ENCODE data around the gene HLA-DQB1. TPM values are rescaled to one million over a fixed set of nuclear protein-coding genes. Genes with fewer than 3 reads are reported as not detected.
"Not testable (repeated sequence)": the region's sequence is repeated elsewhere in the genome, so short reads cannot be mapped to it uniquely, and the experiment has no call there.

HLA-DQB1 gene
- total RNA-seq, result 336 TPM
- polyA plus RNA-seq, result 458 TPM
- long read RNA-seq, donor 1, transcript HLA-DQB1-205 (5 exons, 1,642 nt), result major isoform, 10 of 11 reads
- long read RNA-seq, donor 1, partial matches to known transcripts, result 0 of 11 reads
- long read RNA-seq, donor 1, other reads (novel, unspliced or antisense), result 0 of 11 reads
- long read RNA-seq, donor 2, result 0 reads
- long read RNA-seq, donor 3, transcript HLA-DQB1-205 (5 exons, 1,642 nt), result major isoform, 160 of 374 reads
- long read RNA-seq, donor 3, partial matches to known transcripts, result 210 of 374 reads
- long read RNA-seq, donor 3, other reads (novel, unspliced or antisense), result 0 of 374 reads
- long read RNA-seq, donor 4, transcript HLA-DQB1-205 (5 exons, 1,642 nt), result major isoform, 45 of 102 reads
- long read RNA-seq, donor 4, partial matches to known transcripts, result 39 of 102 reads
- long read RNA-seq, donor 4, other reads (novel, unspliced or antisense), result 18 of 102 reads
- long read RNA-seq, donor 5, transcript HLA-DQB1-202 (4 exons, 1,501 nt), result minor isoform, 9 of 633 reads
- long read RNA-seq, donor 5, transcript HLA-DQB1-205 (5 exons, 1,642 nt), result major isoform, 254 of 633 reads
- long read RNA-seq, donor 5, partial matches to known transcripts, result 333 of 633 reads
- long read RNA-seq, donor 5, other reads (novel, unspliced or antisense), result 37 of 633 reads
- long read RNA-seq, donor 6, transcript HLA-DQB1-205 (5 exons, 1,642 nt), result major isoform, 80 of 210 reads
- long read RNA-seq, donor 6, partial matches to known transcripts, result 91 of 210 reads
- long read RNA-seq, donor 6, other reads (novel, unspliced or antisense), result 38 of 210 reads
- long read RNA-seq, donor 7, transcript HLA-DQB1-205 (5 exons, 1,642 nt), result major isoform, 116 of 297 reads
- long read RNA-seq, donor 7, partial matches to known transcripts, result 167 of 297 reads
- long read RNA-seq, donor 7, other reads (novel, unspliced or antisense), result 12 of 297 reads
- long read RNA-seq, donor 8, transcript HLA-DQB1-205 (5 exons, 1,642 nt), result major isoform, 46 of 328 reads
- long read RNA-seq, donor 8, partial matches to known transcripts, result 195 of 328 reads
- long read RNA-seq, donor 8, other reads (novel, unspliced or antisense), result 86 of 328 reads
- long read RNA-seq, donor 9, transcript HLA-DQB1-205 (5 exons, 1,642 nt), result major isoform, 39 of 57 reads
- long read RNA-seq, donor 9, partial matches to known transcripts, result 11 of 57 reads
- long read RNA-seq, donor 9, other reads (novel, unspliced or antisense), result 6 of 57 reads
- long read RNA-seq, donor 10, transcript HLA-DQB1-205 (5 exons, 1,642 nt), result major isoform, 85 of 212 reads
- long read RNA-seq, donor 10, partial matches to known transcripts, result 121 of 212 reads
- long read RNA-seq, donor 10, other reads (novel, unspliced or antisense), result 0 of 212 reads

- H3K27me3 ChIP-seq (ENCODE audit: control insufficient read depth in 2 of 2, insufficient read depth in 1 of 2, low read length in 1 of 2), result peaks cover 12 to 22% of the 10 kb centered on the region in 2 donors
- DNase-seq (ENCODE audit: low read depth in 6 of 9, low spot score in 9 of 9), result peak in 6 of 9 donors; percentile 32 to 76 (median 44)
- WGBS, result 7% methylated on average over 16 of the region's 16 CpGs
- H3K4me1 ChIP-seq (ENCODE audit: control insufficient read depth in 2 of 2, insufficient read depth in 2 of 2, low read length in 2 of 2), result peaks cover 0 to 9% of the 10 kb centered on the region in 2 donors
- peak within 1 kb of the TSS in 1 of 2 donors; percentile 43 for H3K4me3 ChIP-seq (ENCODE audit: low read length in 2 of 2)
- H3K9me3 ChIP-seq (ENCODE audit: control insufficient read depth in 2 of 2, insufficient read depth in 1 of 2, low read length in 1 of 2), result no peaks in the 10 kb centered on the region
- peak within 1 kb of the TSS; percentile 37 to 62 for H3K27ac ChIP-seq (ENCODE audit: low read depth in 1 of 2, low read length in 1 of 2)
- H3K36me3 ChIP-seq (ENCODE audit: control insufficient read depth in 2 of 2, insufficient read depth in 2 of 2, low read length in 1 of 2), result no peaks in the 10 kb centered on the region
Measured at GRCh38 chr6:32666420-32667300, at the start of gene HLA-DQB1. Gene HLA-DQB1, minus strand, starts transcription at chr6:32666657. Its CDS starts 50 bp downstream, at chr6:32666607.

GRCh38 chr6:32713241-32713640 is 46.8 kb upstream of the HLA-DQB1 start:
- Histone ChIP-seq H3K36me3 (ENCODE audit: control insufficient read depth in 2 of 2, insufficient read depth in 2 of 2, low read length in 1 of 2) (no peaks in the 10 kb centered on the region), H3K27me3 (ENCODE audit: control insufficient read depth in 2 of 2, insufficient read depth in 1 of 2, low read length in 1 of 2) (no peaks in the 10 kb centered on the region), H3K27ac (ENCODE audit: low read depth in 1 of 2, low read length in 1 of 2) (no peak overlapping the region), H3K4me3 (ENCODE audit: low read length in 2 of 2) (no peak overlapping the region), H3K9me3 (ENCODE audit: control insufficient read depth in 2 of 2, insufficient read depth in 1 of 2, low read length in 1 of 2) (no peaks in the 10 kb centered on the region), H3K4me1 (ENCODE audit: control insufficient read depth in 2 of 2, insufficient read depth in 2 of 2, low read length in 2 of 2) (no peaks in the 10 kb centered on the region)
- no peak for DNase-seq (ENCODE audit: low read depth in 6 of 9, low spot score in 9 of 9)

GRCh38 chr6:32709625-32710024 is 43.2 kb upstream of the HLA-DQB1 start:
- Histone ChIP-seq H3K4me3 (ENCODE audit: low read length in 2 of 2) (no peak overlapping the region), H3K9me3 (ENCODE audit: control insufficient read depth in 2 of 2, insufficient read depth in 1 of 2, low read length in 1 of 2) (no peaks in the 10 kb centered on the region), H3K36me3 (ENCODE audit: control insufficient read depth in 2 of 2, insufficient read depth in 2 of 2, low read length in 1 of 2) (no peaks in the 10 kb centered on the region), H3K4me1 (ENCODE audit: control insufficient read depth in 2 of 2, insufficient read depth in 2 of 2, low read length in 2 of 2) (no peaks in the 10 kb centered on the region), H3K27me3 (ENCODE audit: control insufficient read depth in 2 of 2, insufficient read depth in 1 of 2, low read length in 1 of 2) (no peaks in the 10 kb centered on the region), H3K27ac (ENCODE audit: low read depth in 1 of 2, low read length in 1 of 2) (no peak overlapping the region)
- no peak for DNase-seq (ENCODE audit: low read depth in 6 of 9, low spot score in 9 of 9)

GRCh38 chr6:32705164-32705563 is 38.7 kb upstream of the HLA-DQB1 start:
- H3K27ac ChIP-seq (ENCODE audit: low read depth in 1 of 2, low read length in 1 of 2), result not testable (repeated sequence)
- WGBS, result 91% methylated on average over 3 of the region's 3 CpGs

GRCh38 chr6:32703347-32703746 is 36.9 kb upstream of the HLA-DQB1 start:
- no peak for DNase-seq (ENCODE audit: low read depth in 6 of 9, low spot score in 9 of 9)
- no peak overlapping the region for H3K27ac ChIP-seq (ENCODE audit: low read depth in 1 of 2, low read length in 1 of 2)
- H3K27me3 ChIP-seq (ENCODE audit: control insufficient read depth in 2 of 2, insufficient read depth in 1 of 2, low read length in 1 of 2), result no peaks in the 10 kb centered on the region
- no peaks in the 10 kb centered on the region for H3K4me1 ChIP-seq (ENCODE audit: control insufficient read depth in 2 of 2, insufficient read depth in 2 of 2, low read length in 2 of 2)
- WGBS, result 62% methylated on average over 4 of the region's 4 CpGs
- H3K4me3 ChIP-seq (ENCODE audit: low read length in 2 of 2), result no peak overlapping the region
- H3K9me3 ChIP-seq (ENCODE audit: control insufficient read depth in 2 of 2, insufficient read depth in 1 of 2, low read length in 1 of 2), result no peaks in the 10 kb centered on the region
- H3K36me3 ChIP-seq (ENCODE audit: control insufficient read depth in 2 of 2, insufficient read depth in 2 of 2, low read length in 1 of 2), result no peaks in the 10 kb centered on the region

More at GRCh38 chr6:32705164-32705563, 38.7 kb upstream of the HLA-DQB1 start:
- not testable (repeated sequence) for H3K27me3 ChIP-seq (ENCODE audit: control insufficient read depth in 2 of 2, insufficient read depth in 1 of 2, low read length in 1 of 2); H3K9me3 ChIP-seq (ENCODE audit: control insufficient read depth in 2 of 2, insufficient read depth in 1 of 2, low read length in 1 of 2); H3K4me3 ChIP-seq (ENCODE audit: low read length in 2 of 2); H3K36me3 ChIP-seq (ENCODE audit: control insufficient read depth in 2 of 2, insufficient read depth in 2 of 2, low read length in 1 of 2); DNase-seq (ENCODE audit: low read depth in 6 of 9, low spot score in 9 of 9); H3K4me1 ChIP-seq (ENCODE audit: control insufficient read depth in 2 of 2, insufficient read depth in 2 of 2, low read length in 2 of 2)

- 23% methylated on average over 6 of the region's 6 CpGs for WGBS
- Histone ChIP-seq H3K4me1 (ENCODE audit: control insufficient read depth in 2 of 2, insufficient read depth in 2 of 2, low read length in 2 of 2) (no peaks in the 10 kb centered on the region), H3K36me3 (ENCODE audit: control insufficient read depth in 2 of 2, insufficient read depth in 2 of 2, low read length in 1 of 2) (no peaks in the 10 kb centered on the region), H3K9me3 (ENCODE audit: control insufficient read depth in 2 of 2, insufficient read depth in 1 of 2, low read length in 1 of 2) (no peaks in the 10 kb centered on the region), H3K27me3 (ENCODE audit: control insufficient read depth in 2 of 2, insufficient read depth in 1 of 2, low read length in 1 of 2) (no peaks in the 10 kb centered on the region), H3K27ac (ENCODE audit: low read depth in 1 of 2, low read length in 1 of 2) (peak overlapping the region in 1 of 2 donors; percentile 17), H3K4me3 (ENCODE audit: low read length in 2 of 2) (no peak overlapping the region)
- peak in 6 of 9 donors; percentile 8 to 63 (median 38) for DNase-seq (ENCODE audit: low read depth in 6 of 9, low spot score in 9 of 9)
Measured at GRCh38 chr6:32700391-32701040, 34.1 kb upstream of the HLA-DQB1 start.

- H3K27me3 ChIP-seq (ENCODE audit: control insufficient read depth in 2 of 2, insufficient read depth in 1 of 2, low read length in 1 of 2), result no peaks in the 10 kb centered on the region
- 94% methylated on average over 1 of the region's 1 CpG for WGBS
- H3K9me3 ChIP-seq (ENCODE audit: control insufficient read depth in 2 of 2, insufficient read depth in 1 of 2, low read length in 1 of 2), result no peaks in the 10 kb centered on the region
- no peak for DNase-seq (ENCODE audit: low read depth in 6 of 9, low spot score in 9 of 9)
- no peak overlapping the region for H3K4me3 ChIP-seq (ENCODE audit: low read length in 2 of 2)
- no peaks in the 10 kb centered on the region for H3K4me1 ChIP-seq (ENCODE audit: control insufficient read depth in 2 of 2, insufficient read depth in 2 of 2, low read length in 2 of 2)
- H3K36me3 ChIP-seq (ENCODE audit: control insufficient read depth in 2 of 2, insufficient read depth in 2 of 2, low read length in 1 of 2), result no peaks in the 10 kb centered on the region
- no peak overlapping the region for H3K27ac ChIP-seq (ENCODE audit: low read depth in 1 of 2, low read length in 1 of 2)
Measured at GRCh38 chr6:32697031-32697430, 30.6 kb upstream of the HLA-DQB1 start.

GRCh38 chr6:32692019-32692418 is 25.6 kb upstream of the HLA-DQB1 start:
- H3K4me1 ChIP-seq (ENCODE audit: control insufficient read depth in 2 of 2, insufficient read depth in 2 of 2, low read length in 2 of 2), result no peaks in the 10 kb centered on the region
- 0% methylated on average over 1 of the region's 1 CpG for WGBS
- no peak overlapping the region for H3K4me3 ChIP-seq (ENCODE audit: low read length in 2 of 2)
- peak in 3 of 9 donors; percentile 11 to 43 (median 15) for DNase-seq (ENCODE audit: low read depth in 6 of 9, low spot score in 9 of 9)
- no peaks in the 10 kb centered on the region for H3K27me3 ChIP-seq (ENCODE audit: control insufficient read depth in 2 of 2, insufficient read depth in 1 of 2, low read length in 1 of 2)
- H3K36me3 ChIP-seq (ENCODE audit: control insufficient read depth in 2 of 2, insufficient read depth in 2 of 2, low read length in 1 of 2), result no peaks in the 10 kb centered on the region
- H3K9me3 ChIP-seq (ENCODE audit: control insufficient read depth in 2 of 2, insufficient read depth in 1 of 2, low read length in 1 of 2), result no peaks in the 10 kb centered on the region
- no peak overlapping the region for H3K27ac ChIP-seq (ENCODE audit: low read depth in 1 of 2, low read length in 1 of 2)
